ENCODE data around the gene LHX5. TPM values are rescaled to one million over a fixed set of nuclear protein-coding genes. Genes with fewer than 3 reads are reported as not detected.
A peak's percentile ranks its signal among the peaks of the same experiment; 100 is the strongest.

LHX5 gene
- polyA plus RNA-seq, 3 donors: not detected

- no peak overlapping the region for H2AFZ ChIP-seq (ENCODE audit: insufficient read depth, low read depth, low read length, poor library complexity, severe bottlenecking)
- peaks cover 81 to 96% of the 10 kb centered on the region in 2 donors for H3K27me3 ChIP-seq (ENCODE audit: control insufficient read depth in 2 of 2, insufficient read depth in 2 of 2, low read length in 2 of 2)
- intact Hi-C loops (cut with micrococcal nuclease): no loop called here
- H3K4me3 ChIP-seq (replicated peaks in 1 of 3; ENCODE audit: low read depth in 2 of 3, low read length in 3 of 3): peak overlapping the region in 1 of 3 experiments; percentile 39
- peak overlapping the region; percentile 49 for H3K4me2 ChIP-seq (replicated peaks; ENCODE audit: extremely low read depth, low read length, poor library complexity, severe bottlenecking)
- Mint-ChIP-seq H3K27me3 (ENCODE audit: low read depth in 3 of 3) (peaks cover 88 to 100% (median 96%) of the 10 kb centered on the region in 3 donors), H3K4me3 (peak overlapping the region in 1 of 2 donors; percentile 77), H3K36me3 (peaks cover 0 to 12% of the 10 kb centered on the region in 2 donors), H3K27ac (no peak overlapping the region), H3K4me1 (peaks cover 17% of the 10 kb centered on the region), H3K9me3 (peaks cover 0 to 28% (median 16%) of the 10 kb centered on the region in 7 donors)
- no peak overlapping the region for H3K27ac ChIP-seq (ENCODE audit: low read depth in 1 of 2, low read length in 2 of 2)
- H3K4me1 ChIP-seq (ENCODE audit: control insufficient read depth in 1 of 2, insufficient read depth in 2 of 2, low read length in 2 of 2): peaks cover 2 to 14% of the 10 kb centered on the region in 2 donors
- 2% methylated on average over 69 of the region's 78 CpGs for WGBS (ENCODE audit: insufficient coverage)
- no peaks in the 10 kb centered on the region for H3K36me3 ChIP-seq (replicated peaks in 1 of 2; ENCODE audit: control insufficient read depth in 1 of 2, insufficient read depth in 2 of 2, low read length in 2 of 2)
- no peak for DNase-seq
- H3K9ac ChIP-seq (ENCODE audit: insufficient read depth, low read length, poor library complexity, severe bottlenecking): no peak overlapping the region
- peaks cover 3 to 56% of the 10 kb centered on the region in 2 donors for H3K9me3 ChIP-seq (replicated peaks in 1 of 2; ENCODE audit: control insufficient read depth in 1 of 2, insufficient read depth in 1 of 2, low read length in 2 of 2)
- TF ChIP-seq, protein P1, sequence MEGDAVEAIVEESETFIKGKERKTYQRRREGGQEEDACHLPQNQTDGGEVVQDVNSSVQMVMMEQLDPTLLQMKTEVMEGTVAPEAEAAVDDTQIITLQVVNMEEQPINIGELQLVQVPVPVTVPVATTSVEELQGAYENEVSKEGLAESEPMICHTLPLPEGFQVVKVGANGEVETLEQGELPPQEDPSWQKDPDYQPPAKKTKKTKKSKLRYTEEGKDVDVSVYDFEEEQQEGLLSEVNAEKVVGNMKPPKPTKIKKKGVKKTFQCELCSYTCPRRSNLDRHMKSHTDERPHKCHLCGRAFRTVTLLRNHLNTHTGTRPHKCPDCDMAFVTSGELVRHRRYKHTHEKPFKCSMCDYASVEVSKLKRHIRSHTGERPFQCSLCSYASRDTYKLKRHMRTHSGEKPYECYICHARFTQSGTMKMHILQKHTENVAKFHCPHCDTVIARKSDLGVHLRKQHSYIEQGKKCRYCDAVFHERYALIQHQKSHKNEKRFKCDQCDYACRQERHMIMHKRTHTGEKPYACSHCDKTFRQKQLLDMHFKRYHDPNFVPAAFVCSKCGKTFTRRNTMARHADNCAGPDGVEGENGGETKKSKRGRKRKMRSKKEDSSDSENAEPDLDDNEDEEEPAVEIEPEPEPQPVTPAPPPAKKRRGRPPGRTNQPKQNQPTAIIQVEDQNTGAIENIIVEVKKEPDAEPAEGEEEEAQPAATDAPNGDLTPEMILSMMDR (IDR thresholded peaks at IDR 0.05): no peak
- H4K20me1 ChIP-seq (ENCODE audit: insufficient read depth, low read length): no peaks in the 10 kb centered on the region
- H3K79me2 ChIP-seq (ENCODE audit: insufficient read depth, low read length): no peaks in the 10 kb centered on the region
Observed at GRCh38 chr12:113467502-113468364, 3.9 kb downstream of the LHX5 start.

GRCh38 chr12:113467142-113467501 lies 4.5 kb downstream of the LHX5 start:
- no peak for DNase-seq
- H3K9me3 Mint-ChIP-seq: peaks cover 0 to 33% (median 18%) of the 10 kb centered on the region in 7 donors
- peaks cover 84 to 99% (median 95%) of the 10 kb centered on the region in 3 donors for H3K27me3 Mint-ChIP-seq (ENCODE audit: low read depth in 3 of 3)
- WGBS (ENCODE audit: insufficient coverage): 4% methylated on average over 31 of the region's 31 CpGs
- no peak overlapping the region for H2AFZ ChIP-seq (ENCODE audit: insufficient read depth, low read depth, low read length, poor library complexity, severe bottlenecking)
- H3K4me3 ChIP-seq (replicated peaks in 1 of 3; ENCODE audit: low read depth in 2 of 3, low read length in 3 of 3): peak overlapping the region in 1 of 3 experiments; percentile 39
- H3K4me3 Mint-ChIP-seq: peak overlapping the region in 1 of 2 donors; percentile 79
- H3K27me3 ChIP-seq (ENCODE audit: control insufficient read depth in 2 of 2, insufficient read depth in 2 of 2, low read length in 2 of 2): peaks cover 75 to 96% of the 10 kb centered on the region in 2 donors
- intact Hi-C loops (cut with micrococcal nuclease): no loop called here
- H3K4me1 Mint-ChIP-seq: peaks cover 22% of the 10 kb centered on the region
- peaks cover 0 to 12% of the 10 kb centered on the region in 2 donors for H3K36me3 Mint-ChIP-seq
- no peaks in the 10 kb centered on the region for H3K79me2 ChIP-seq (ENCODE audit: insufficient read depth, low read length)
- H3K4me2 ChIP-seq (replicated peaks; ENCODE audit: extremely low read depth, low read length, poor library complexity, severe bottlenecking): peak overlapping the region; percentile 49
- H3K27ac Mint-ChIP-seq: no peak overlapping the region
- H4K20me1 ChIP-seq (ENCODE audit: insufficient read depth, low read length): no peaks in the 10 kb centered on the region
- H3K9ac ChIP-seq (ENCODE audit: insufficient read depth, low read length, poor library complexity, severe bottlenecking): no peak overlapping the region
- H3K4me1 ChIP-seq (ENCODE audit: control insufficient read depth in 1 of 2, insufficient read depth in 2 of 2, low read length in 2 of 2): peaks cover 4 to 18% of the 10 kb centered on the region in 2 donors
- no peaks in the 10 kb centered on the region for H3K36me3 ChIP-seq (replicated peaks in 1 of 2; ENCODE audit: control insufficient read depth in 1 of 2, insufficient read depth in 2 of 2, low read length in 2 of 2)
- TF ChIP-seq, protein P1 (IDR thresholded peaks at IDR 0.05): no peak
- no peak overlapping the region for H3K27ac ChIP-seq (ENCODE audit: low read depth in 1 of 2, low read length in 2 of 2)
- peaks cover 3 to 52% of the 10 kb centered on the region in 2 donors for H3K9me3 ChIP-seq (replicated peaks in 1 of 2; ENCODE audit: control insufficient read depth in 1 of 2, insufficient read depth in 1 of 2, low read length in 2 of 2)
